AG09309 (cell line): ENCODE results near the gene LPXN.
"Not testable (repeated sequence)": the region's sequence is repeated elsewhere in the genome, so short reads cannot be mapped to it uniquely, and the experiment has no call there.

Source experiments
- DNase-seq: peaks from one replicate; pipeline ENCODE4 v3.0.0-alpha.2; 2010; ENCODE audit warnings: low read depth
- H3K4me3 ChIP-seq: 2 replicates; pipeline ENCODE4 v1.5.1; 2011; ENCODE audit warnings: mild to moderate bottlenecking, low read depth, low read length, moderate library complexity; ENCODE audit not compliant: control insufficient read depth
- TF ChIP-seq, protein P1 (sequence below): IDR thresholded peaks from 2 replicates; pipeline ENCODE4 v1.5.1; 2011; ENCODE audit warnings: mild to moderate bottlenecking, low read depth, low read length, inconsistent platforms; ENCODE audit not compliant: insufficient read depth, control insufficient read depth; ENCODE audit errors: missing control alignments

The LPXN gene

DNA sequence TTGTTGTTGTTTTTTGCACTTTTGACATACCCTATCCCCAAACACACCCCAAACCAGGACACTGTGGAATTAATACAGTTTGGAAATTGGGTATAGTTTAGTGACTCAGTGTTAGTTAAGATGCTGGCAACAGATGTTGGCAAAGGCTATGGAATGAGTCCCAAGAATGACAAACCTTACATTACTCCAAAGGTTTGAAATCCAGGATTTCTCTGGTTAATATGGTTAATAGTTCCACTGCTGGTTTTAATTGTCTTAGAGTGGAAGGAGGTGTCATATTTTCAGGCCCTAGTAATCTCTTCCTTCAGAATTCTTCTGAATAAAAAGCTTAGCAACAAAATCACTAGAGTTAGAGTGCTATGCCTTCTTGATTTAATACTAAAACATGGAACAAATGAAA lies 775 bp downstream of the LPXN start:
- TF ChIP-seq, protein P1, sequence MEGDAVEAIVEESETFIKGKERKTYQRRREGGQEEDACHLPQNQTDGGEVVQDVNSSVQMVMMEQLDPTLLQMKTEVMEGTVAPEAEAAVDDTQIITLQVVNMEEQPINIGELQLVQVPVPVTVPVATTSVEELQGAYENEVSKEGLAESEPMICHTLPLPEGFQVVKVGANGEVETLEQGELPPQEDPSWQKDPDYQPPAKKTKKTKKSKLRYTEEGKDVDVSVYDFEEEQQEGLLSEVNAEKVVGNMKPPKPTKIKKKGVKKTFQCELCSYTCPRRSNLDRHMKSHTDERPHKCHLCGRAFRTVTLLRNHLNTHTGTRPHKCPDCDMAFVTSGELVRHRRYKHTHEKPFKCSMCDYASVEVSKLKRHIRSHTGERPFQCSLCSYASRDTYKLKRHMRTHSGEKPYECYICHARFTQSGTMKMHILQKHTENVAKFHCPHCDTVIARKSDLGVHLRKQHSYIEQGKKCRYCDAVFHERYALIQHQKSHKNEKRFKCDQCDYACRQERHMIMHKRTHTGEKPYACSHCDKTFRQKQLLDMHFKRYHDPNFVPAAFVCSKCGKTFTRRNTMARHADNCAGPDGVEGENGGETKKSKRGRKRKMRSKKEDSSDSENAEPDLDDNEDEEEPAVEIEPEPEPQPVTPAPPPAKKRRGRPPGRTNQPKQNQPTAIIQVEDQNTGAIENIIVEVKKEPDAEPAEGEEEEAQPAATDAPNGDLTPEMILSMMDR, result no peak
- peak overlapping the region; percentile 60 for H3K4me3 ChIP-seq
- DNase-seq, result peak; percentile 57

DNA sequence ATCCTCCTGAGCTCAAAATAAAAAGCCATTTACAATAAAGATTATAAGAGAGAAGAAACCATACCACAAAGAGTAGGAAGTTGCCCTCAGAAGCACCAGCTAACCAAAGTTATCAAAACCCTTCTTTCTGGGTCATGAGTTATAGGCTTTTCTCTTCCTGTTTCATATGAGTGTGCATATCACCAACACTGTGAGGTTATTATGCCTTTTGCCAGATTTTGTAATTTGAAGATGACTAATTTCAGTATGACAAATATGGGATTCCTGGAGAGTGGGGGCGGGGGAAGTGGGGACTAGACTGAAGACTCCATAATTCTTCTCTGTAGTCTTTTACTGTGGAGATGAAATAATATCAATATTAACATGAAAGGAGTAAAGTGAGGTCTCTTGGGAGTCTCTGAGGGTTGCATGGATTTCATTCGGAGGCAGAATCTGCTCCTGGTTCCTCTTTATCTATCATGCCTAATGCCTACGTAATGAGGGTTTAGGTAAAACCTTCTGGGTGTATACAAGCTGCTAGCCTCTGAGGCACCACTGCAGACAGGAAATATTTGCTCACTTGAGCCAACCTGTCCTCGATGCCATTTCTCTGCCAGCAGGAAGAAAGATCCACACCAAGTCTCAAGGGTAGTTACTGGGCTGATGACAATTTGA lies 2.1 kb downstream of the LPXN start:
- peak; percentile 70 for DNase-seq
- TF ChIP-seq, protein P1, result no peak
- H3K4me3 ChIP-seq, result peak overlapping the region; percentile 60

DNA sequence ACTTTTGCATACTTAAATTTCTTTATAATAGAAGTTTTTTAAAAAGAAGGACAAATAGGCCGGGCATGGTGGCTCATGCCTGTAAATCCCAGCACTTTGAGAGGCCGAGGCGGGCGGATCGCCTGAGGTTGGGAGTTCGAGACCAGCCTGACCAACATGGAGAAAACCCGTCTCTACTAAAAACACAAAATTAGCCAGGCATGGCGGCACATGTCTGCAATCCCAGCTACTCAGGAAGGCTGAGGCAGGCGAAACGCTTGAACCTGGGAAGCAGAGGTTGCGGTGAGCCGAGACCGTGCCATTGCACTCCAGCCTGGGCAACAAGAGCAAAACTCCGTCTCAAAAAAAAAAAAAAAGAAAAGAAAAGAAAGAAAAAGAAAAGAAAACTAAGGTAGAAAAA lies 2.8 kb downstream of the LPXN start:
- H3K4me3 ChIP-seq, result not testable (repeated sequence)

DNA sequence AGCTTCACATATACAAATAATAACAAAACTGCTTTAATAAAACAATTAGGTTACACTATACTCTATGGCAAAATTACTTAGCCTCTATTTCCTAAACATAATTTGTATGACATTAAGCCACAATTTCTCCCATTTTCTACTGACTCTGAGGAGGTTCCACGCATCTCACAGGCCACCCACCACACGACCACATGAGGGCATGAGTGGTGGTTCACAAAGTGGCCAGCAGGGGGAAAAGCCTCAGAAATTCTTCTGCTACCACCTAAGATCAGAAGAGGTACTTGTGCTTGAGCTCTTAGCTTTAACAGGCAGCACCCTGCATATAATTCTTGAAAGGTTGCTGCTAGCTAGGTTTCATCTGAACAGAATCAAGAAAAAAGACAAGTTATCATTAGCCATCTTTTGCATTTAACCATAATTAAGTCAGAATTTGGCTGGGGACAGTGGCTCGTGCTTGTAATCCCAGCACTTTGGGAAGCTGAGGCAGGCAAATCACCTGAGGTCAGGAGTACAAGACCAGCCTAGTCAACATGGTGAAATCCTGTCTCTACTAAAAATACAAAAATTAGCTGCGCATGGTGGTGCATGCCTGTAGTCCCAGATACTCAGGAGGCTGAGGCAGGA lies 7.7 kb downstream of the LPXN start:
- no peak overlapping the region for H3K4me3 ChIP-seq
- TF ChIP-seq, protein P1, result peak; percentile 79
- no peak for DNase-seq

More for the DNA sequence above, 2.8 kb downstream of the LPXN start:
- DNase-seq, result not testable (repeated sequence)

DNA sequence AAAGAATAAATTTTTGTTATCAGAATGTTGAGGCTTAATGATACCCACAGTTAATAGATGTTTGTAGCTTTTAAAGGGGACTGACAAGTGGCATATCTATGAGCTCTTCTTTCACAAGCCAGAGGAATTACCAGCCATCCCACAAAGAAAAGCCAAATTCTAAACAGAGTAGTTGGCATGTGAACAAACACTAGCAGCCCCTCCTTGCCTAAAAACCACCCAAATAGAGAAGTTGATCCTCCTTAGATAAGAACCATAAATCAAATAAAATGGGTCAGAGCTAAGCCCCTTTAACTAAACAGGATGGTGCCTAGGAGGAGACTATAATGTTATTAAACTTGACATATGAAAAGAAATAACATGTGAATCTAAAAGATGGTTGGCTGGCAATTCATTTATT lies 11.4 kb downstream of the LPXN start:
- H3K4me3 ChIP-seq, result no peak overlapping the region
- TF ChIP-seq, protein P1, result no peak
- DNase-seq, result no peak

DNA sequence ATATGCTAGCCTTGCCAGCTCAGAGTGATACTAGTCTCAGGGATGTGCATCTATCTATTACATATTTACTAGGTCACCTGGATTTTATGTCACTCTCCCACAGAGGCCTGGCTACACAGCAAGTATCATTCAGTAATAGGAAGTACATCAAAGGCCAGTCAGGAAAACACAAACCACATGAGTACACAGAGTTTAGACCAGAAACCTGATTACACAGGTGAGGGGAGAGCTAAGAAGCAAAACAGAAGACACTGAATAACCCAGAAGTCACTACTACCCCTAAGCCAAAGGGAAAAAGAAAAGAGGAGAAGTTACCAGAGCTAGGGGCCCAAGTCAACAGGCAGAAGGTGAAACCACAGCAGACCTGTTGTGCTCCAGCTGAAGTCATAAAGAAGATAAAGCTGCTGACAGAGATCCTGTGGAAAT lies 13.3 kb downstream of the LPXN start:
- H3K4me3 ChIP-seq, result no peak overlapping the region
- TF ChIP-seq, protein P1, result no peak
- no peak for DNase-seq

DNA sequence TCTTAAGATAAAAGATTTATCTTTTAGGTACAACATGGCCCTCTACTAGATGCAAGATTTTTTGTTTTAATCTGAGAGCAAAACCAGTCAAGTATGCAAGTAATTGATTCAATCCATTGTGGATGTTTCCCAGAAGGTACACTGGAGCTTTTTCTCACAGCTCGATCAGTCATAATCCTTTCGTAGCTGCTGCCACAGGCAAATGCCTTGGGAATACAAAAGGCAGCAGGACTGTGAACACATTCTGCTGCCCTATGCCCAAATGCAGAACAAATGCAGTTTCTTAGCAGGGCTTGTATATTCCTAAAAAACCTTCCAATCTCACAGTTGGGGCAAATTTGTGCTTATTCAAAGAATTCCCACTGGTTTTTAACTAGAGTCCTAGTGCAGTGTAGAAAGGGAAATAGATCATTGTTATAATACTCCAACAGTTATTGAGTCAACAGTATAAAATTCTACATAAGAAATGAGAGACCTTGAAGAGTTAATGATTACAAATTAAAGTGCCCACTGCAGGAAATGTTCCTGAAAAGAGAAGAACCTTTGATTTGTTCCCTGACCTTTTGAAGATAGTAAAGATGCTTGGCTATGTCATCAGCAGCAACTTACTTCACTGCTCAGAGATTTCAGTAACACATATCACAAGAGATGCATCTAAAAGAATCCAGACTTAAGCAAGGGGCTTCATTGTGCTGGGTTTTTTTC lies 14.1 kb downstream of the LPXN start:
- no peak overlapping the region for H3K4me3 ChIP-seq
- TF ChIP-seq, protein P1, result no peak
- DNase-seq, result no peak
